ENCODE results near the gene RGCC. TPM values are rescaled to one million over a fixed set of nuclear protein-coding genes. Genes with fewer than 3 reads are reported as not detected.

The RGCC gene
- total RNA-seq, 4 donors from 2014 or later, result 476 to 1,295 (median 830) TPM

GRCh38 chr13:41411522-41411921 is 45.8 kb upstream of the RGCC start:
- H3K36me3 ChIP-seq, result no peaks in the 10 kb centered on the region
- peak in 1 of 2 donors; percentile 17 for DNase-seq (ENCODE audit: low spot score in 2 of 2)
- no peaks in the 10 kb centered on the region for H3K27me3 ChIP-seq
- H3K27ac ChIP-seq, result peak overlapping the region in 1 of 4 donors; percentile 19
- 20 to 27% methylated on average over 5 of the region's 5 CpGs for WGBS, 2 donors
- H3K9me3 ChIP-seq, result no peaks in the 10 kb centered on the region
- peaks cover 0 to 6% (median 0%) of the 10 kb centered on the region in 4 donors for H3K4me1 ChIP-seq
- H3K4me3 ChIP-seq, result no peak overlapping the region
- TF ChIP-seq POLR2A (IDR thresholded peaks at IDR 0.05) (no peak), EP300 (IDR thresholded peaks at IDR 0.05) (no peak)
- TF ChIP-seq, protein P1, sequence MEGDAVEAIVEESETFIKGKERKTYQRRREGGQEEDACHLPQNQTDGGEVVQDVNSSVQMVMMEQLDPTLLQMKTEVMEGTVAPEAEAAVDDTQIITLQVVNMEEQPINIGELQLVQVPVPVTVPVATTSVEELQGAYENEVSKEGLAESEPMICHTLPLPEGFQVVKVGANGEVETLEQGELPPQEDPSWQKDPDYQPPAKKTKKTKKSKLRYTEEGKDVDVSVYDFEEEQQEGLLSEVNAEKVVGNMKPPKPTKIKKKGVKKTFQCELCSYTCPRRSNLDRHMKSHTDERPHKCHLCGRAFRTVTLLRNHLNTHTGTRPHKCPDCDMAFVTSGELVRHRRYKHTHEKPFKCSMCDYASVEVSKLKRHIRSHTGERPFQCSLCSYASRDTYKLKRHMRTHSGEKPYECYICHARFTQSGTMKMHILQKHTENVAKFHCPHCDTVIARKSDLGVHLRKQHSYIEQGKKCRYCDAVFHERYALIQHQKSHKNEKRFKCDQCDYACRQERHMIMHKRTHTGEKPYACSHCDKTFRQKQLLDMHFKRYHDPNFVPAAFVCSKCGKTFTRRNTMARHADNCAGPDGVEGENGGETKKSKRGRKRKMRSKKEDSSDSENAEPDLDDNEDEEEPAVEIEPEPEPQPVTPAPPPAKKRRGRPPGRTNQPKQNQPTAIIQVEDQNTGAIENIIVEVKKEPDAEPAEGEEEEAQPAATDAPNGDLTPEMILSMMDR (IDR thresholded peaks at IDR 0.05), result peak; percentile 18 to 63 (median 35)

DNA sequence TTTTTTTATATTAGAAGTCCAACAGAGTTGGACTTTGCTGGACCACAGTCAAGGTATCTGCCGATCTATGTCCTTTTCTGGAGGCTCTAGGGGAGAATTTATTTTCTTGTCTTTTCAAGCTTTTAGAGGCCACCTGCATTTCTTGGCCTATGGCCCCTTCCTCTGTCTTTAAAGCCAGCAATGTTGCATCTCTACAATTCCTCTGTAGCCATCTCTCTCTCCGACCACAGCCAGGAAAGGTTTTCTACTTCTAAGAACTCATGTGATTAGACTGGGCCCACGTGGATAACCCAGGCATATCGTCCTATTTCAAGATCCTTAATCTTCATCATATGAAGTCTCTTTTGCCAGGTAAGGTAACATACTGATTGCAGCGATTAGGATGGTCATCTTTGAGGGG is 43.5 kb upstream of the RGCC start:
- no peak overlapping the region for H3K4me3 ChIP-seq
- peaks cover 0 to 6% (median 0%) of the 10 kb centered on the region in 4 donors for H3K4me1 ChIP-seq
- no peak for DNase-seq (ENCODE audit: low spot score in 2 of 2)
- H3K36me3 ChIP-seq, result no peaks in the 10 kb centered on the region
- H3K27ac ChIP-seq, result no peak overlapping the region
- H3K9me3 ChIP-seq, result peaks cover 0 to 3% (median 0%) of the 10 kb centered on the region in 4 donors
- H3K27me3 ChIP-seq, result no peaks in the 10 kb centered on the region
- TF ChIP-seq EP300 (IDR thresholded peaks at IDR 0.05) (no peak), POLR2A (IDR thresholded peaks at IDR 0.05) (no peak)
- TF ChIP-seq, protein P1 (IDR thresholded peaks at IDR 0.05), result no peak
- WGBS, 2 donors, result 93% methylated on average over 5 of the region's 5 CpGs

DNA sequence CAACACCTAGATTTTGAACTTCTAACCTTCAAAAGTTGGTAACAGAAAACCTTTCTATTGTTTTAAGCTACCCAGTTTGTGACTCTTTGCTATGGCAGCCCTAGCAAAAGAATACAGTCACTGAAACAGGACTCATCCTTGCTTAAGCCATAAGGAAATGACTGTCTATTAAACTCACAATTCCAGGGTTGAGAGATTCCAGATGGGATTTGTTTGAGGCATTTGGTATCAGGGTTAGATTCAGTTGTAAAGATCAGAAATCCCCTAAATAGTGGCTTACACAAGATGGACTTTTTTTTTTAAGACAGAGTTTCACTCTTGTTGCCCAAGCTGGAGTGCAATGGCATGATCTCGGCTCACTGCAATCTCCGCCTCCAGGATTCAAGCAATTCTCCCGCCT is 41.1 kb upstream of the RGCC start:
- no peak for DNase-seq (ENCODE audit: low spot score in 2 of 2)
- 33 to 100% methylated on average over 3 of the region's 3 CpGs for WGBS, 2 donors
- Histone ChIP-seq H3K27me3 (no peaks in the 10 kb centered on the region), H3K27ac (no peak overlapping the region), H3K4me1 (peaks cover 0 to 6% (median 0%) of the 10 kb centered on the region in 4 donors), H3K9me3 (peaks cover 0 to 3% (median 0%) of the 10 kb centered on the region in 4 donors), H3K4me3 (no peak overlapping the region), H3K36me3 (no peaks in the 10 kb centered on the region)
- TF ChIP-seq EP300 (IDR thresholded peaks at IDR 0.05), result no peak
- TF ChIP-seq, protein P1 (IDR thresholded peaks at IDR 0.05), result no peak
- no peak for TF ChIP-seq POLR2A (IDR thresholded peaks at IDR 0.05)

- TF ChIP-seq EP300 (IDR thresholded peaks at IDR 0.05) (no peak), POLR2A (IDR thresholded peaks at IDR 0.05) (no peak)
- TF ChIP-seq, protein P1 (IDR thresholded peaks at IDR 0.05), result no peak
- DNase-seq (ENCODE audit: low spot score in 2 of 2), result no peak
- Histone ChIP-seq H3K4me1 (no peaks in the 10 kb centered on the region), H3K36me3 (no peaks in the 10 kb centered on the region), H3K27me3 (no peaks in the 10 kb centered on the region), H3K4me3 (no peak overlapping the region), H3K9me3 (peaks cover 0 to 3% (median 0%) of the 10 kb centered on the region in 4 donors), H3K27ac (no peak overlapping the region)
- 34 to 38% methylated on average over 5 of the region's 5 CpGs for WGBS, 2 donors
These were observed 39.3 kb upstream of the RGCC start for GRCh38 chr13:41418027-41418426.

- TF ChIP-seq, protein P1 (IDR thresholded peaks at IDR 0.05), result no peak
- TF ChIP-seq EP300 (IDR thresholded peaks at IDR 0.05), result no peak
- TF ChIP-seq POLR2A (IDR thresholded peaks at IDR 0.05), result no peak
- no peak for DNase-seq (ENCODE audit: low spot score in 2 of 2)
- Histone ChIP-seq H3K36me3 (no peaks in the 10 kb centered on the region), H3K27ac (no peak overlapping the region), H3K4me3 (no peak overlapping the region), H3K9me3 (peaks cover 0 to 3% (median 0%) of the 10 kb centered on the region in 4 donors), H3K27me3 (no peaks in the 10 kb centered on the region), H3K4me1 (no peaks in the 10 kb centered on the region)
- 88 to 89% methylated on average over 2 of the region's 2 CpGs for WGBS, 2 donors
These were observed 38.6 kb upstream of the RGCC start for GRCh38 chr13:41418731-41419130.
